Mesenteric fat pad (tissue), 1 donor: ENCODE data around the gene MRAS. TPM values are rescaled to one million over a fixed set of nuclear protein-coding genes. Genes with fewer than 3 reads are reported as not detected.

Experiments
- DNase-seq: peaks from one replicate; pipeline ENCODE4 v3.0.0-alpha.2; 2020; ENCODE audit warnings: low spot score
- total RNA-seq: library from RNA; stranded (reverse); fragmentation: NEBNext Ultra II Directional; extraction: Animal tissue kit (Norgen Biotek cat#: 25700); gene quantifications from one replicate; pipeline ENCODE4 v1.2.1, GENCODE V29; 2021
- donor health status: DM: yes; HTN: yes; CAD: no.

Gene MRAS
- total RNA-seq, 1 donor from 2014 or later: 232 TPM

DNA sequence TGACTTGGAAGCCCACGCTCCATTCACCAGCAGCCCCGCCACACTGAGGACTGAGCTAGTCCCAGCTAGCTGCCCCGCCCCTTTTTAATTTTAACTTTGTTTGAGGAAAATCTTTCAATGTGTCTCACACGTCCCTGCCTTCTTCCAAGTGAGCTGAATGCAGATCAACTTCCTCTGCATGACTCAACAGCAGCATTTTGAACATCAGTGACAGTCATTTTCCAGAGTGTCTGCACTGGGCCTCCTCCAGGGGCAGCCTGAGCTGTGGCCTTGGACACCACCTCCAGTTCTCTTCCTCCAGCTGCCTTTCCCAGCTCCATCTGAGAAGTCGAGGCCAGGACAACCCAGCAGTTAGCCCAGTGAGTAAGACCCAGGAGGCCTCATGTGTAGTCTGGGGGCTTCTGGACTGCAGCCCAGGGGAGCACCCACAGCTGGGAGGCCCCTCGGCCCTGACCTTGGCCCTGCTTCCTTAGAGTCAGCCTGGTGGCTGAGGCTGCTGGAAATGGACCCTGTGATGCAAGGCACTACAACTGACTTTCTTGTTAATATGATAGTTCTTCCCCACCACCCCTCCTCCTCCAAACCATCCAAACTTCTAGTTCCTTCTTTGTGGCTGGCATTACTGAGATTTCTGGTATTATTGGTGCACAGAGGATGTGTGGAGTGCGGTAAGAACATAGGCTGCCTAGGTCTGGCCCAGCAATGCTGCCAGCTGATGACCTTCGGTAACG, 64.6 kb downstream of the MRAS start:
- DNase-seq: peak; percentile 79

DNA sequence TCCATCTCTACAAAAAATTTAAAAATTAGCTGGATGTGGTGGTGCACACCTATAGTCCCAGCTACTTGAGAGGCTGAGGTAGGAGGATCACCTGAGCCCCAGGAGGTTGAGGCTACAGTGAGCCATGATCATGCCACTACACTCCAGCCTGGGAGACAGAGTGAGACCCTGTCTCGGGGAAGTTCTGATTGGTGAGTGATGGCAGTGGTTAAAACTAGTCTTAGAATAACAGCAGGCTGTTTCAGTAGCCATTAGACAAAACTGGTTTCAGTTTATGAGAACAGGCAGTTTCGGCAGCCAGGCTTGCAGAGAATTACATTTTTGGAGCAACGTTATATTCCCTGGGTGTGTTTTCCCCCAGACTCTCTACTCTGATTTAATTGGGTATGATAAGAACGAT, 67.9 kb downstream of the MRAS start:
- peak; percentile 1 for DNase-seq

DNA sequence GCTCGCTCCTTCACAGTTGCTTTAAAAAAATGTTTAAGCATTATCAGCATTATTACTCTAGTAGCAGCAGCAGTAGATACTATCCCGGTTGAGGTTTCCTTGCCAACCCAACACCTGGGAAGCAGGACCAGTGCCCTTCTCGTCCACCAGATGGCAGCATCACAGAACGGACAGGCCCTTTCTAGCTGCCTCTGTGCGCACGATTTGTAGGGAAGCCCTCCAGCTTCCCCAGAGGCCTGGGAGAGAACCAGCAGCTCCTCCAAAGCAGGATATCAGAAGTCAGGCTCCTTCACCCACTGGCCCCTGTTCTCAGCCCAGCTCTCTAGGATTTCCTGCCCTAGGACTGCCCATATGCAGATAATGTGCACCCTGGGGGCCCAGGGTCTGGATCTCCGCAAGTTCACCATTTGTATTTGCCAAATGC, 69.2 kb downstream of the MRAS start:
- peak; percentile 84 for DNase-seq

DNA sequence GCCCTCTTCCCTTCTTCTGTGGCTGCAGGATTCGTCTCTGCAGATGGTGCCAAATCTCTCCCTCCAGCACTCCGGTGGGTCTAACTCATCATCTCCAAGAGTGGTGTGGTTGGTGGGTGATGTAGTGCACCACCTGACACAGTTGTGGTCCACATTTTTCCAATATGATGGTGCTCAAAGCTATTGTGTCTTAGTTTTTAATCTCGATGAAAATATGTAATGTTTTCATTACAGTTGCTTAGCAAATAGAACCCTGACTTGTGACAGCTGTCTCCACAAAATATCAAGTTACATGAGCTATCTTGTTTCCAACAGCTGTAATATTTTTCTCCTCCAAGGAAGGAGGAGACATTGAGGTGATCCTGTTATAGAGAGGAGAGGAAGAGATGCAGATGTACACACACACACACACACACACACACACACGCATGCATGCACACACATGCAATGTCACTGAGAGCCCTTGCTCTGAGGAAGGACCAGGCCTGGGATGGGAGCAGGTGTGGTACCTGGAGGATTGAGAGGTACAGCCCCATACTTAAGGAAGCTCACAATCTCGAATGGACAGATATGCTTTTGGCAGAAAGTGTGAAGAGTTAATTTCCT, 70.3 kb downstream of the MRAS start:
- no peak for DNase-seq

DNA sequence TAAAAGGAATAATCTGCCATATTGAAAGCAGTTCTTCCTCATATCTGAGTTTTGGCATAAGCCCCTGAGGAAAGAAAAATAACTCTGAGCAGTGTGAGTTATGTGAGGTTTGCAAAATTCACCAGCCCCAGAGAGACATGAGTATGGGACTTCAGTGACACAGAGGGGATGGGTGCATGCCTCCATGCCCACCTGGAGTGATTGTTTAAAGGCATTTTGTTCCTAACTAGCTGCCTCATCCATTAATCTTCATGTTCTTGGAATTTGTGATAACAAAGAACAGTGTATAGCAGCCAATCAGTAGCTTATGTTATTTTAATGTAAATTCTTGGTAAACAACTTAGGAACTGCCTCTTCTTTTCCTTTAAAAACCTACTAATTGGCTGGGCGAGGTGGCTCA, 74.9 kb downstream of the MRAS start:
- DNase-seq: no peak

DNA sequence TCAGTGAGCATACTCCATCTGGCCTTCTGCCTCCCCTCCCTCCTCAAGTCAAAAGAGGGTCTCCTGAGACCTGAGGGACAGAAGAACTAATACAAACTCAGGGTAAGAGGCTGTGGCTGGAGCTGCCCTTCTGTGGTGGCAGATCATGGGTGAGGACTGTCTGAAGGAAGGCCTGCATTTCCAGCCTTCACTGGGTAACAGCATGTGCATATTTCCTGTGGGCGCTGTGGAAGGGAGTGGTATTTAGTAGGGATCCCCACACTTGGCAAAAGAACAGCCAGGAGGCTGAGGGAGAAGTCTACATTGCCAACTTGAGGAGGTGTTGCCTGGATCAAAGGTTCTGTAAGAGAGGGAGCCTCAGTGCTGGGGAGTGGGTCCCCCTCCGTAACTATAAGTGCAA, 75.9 kb downstream of the MRAS start:
- DNase-seq: peak; percentile 69

DNA sequence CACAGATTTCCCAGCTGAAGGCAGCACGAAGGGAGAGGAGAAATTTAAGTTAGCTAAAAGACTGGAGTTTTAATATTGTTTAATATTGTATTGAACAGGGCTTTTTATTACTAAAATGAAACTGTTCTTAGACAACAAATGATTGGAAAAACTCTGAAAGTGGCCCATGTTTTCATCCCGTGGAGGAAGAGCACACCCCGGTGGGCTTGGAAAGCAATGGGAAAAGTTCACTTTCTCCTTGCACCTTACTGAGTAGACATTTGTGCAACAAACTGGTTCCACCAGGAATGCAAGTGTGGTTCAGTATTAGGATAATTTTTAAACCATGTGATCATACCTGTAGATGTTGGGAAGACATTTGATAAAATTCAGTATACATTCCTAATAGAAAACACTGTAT, 77.8 kb downstream of the MRAS start:
- no peak for DNase-seq

DNA sequence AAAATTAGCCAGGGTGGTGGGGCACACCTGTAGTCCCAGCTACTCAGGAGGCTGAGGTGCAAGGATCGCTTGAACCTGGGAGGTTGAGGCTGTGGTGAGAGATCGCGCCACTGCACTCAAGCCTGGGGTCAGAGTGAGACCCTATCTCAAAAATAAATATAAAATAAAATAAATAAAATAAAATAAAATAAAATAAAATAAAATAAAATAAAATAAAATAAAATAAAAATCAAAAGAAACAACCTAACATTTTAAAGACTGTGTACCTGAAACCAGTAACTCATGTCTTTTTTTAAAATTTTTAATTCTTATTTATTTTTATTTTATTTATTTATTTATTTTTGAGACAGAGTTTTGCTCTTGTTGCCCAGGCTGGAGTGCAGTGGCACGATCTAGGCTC, 78.4 kb downstream of the MRAS start:
- DNase-seq: peak; percentile 5

DNA sequence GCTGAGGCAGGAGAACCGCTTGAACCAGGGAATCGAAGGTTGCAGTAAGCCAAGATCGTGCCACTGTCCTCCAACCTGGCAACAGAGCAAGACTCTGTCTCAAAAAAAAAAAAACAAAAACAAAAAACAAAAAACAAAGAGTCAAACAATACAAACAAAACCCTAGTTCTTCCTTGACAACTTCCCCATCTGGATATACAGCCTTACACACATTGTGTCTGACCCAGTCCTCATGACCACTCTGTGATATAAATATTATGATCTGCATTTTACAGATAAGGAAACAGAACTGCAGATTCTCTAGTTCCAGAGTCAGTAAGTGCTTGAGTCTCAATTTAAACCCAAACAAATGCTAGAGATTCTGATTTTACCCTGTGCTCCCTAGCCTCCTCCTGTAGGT, 81.3 kb downstream of the MRAS start:
- DNase-seq: no peak

DNA sequence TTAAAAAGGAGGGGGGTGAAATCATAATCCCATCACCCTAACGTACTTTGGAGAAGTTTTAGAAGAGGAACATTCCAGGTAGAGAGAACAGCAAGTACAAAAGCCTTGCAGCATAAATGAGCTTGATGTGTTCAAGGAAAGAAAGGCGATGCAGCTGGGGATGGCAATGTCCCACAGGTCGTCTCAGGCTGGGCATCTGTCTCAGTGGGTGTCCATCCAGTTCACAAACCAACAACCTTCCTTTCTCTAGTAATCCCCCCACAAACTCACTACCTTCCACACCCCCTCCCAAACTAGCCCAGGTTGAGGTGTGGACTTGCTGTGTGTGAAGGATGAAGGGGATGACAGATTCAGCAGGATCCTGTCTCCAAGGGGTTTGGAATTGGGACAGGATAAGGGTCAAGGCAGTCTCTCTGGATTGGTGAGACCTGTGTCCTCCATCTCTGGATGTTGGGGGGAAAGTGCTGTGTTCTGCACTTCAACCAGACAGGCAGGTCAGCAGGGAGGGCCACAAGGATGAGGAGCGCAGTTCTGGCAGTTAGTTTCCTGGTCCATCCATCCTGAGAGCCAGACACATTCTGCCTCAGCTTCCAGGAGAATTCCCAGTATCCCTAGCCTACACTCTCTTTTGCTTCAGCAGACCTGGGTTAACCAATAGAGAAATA, 84.3 kb downstream of the MRAS start:
- DNase-seq: peak; percentile 35

DNA sequence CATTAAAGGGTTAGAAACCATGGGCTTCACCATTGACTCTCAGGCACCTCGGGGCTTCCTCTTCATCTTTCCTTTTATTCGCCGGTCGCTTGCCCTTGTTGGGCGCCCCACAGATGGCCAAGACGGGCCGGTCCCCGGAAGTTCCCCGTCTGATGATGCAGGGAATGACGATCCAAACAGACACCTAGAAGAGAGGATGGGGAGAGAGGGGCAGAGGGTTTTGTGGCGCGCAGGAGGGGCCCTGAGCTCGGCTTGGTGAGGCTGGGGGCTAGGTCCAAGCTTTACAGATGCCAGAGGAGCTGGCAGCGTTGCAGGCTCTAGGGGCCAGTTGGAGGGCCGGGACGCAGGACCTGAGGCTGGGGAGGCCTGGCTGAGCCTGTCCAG, 85.5 kb downstream of the MRAS start:
- DNase-seq: peak; percentile 71

DNA sequence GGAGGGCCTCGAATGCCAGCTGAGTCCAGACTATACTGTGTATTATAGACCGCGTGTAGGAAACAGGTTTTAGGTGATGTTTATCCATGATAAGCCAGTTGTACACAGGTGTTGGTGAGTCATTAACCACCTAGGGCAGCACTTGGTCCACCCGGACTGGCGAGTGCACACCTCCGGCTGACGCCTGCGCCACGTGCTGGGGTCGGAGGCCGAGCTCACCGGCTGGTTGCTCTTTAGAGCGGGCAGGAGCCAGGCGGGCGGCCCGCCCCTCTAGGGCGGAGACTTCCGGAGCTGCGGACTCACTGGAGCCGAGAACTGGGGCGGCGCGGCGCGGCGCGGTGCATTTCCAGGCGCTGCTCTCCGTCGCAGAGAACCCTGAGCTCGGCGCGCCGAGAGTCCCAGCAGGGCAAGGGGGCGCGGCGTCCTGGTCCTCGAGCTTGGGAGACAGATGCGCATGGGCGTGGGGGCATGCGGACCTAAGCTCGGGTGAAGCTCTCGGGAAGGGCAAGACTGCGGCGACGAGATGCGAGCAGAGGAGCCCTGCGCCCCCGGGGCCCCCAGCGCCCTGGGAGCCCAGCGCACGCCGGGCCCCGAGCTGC, 86.0 kb downstream of the MRAS start, which contains the start of gene ESYT3:
Gene ESYT3, plus strand, starts transcription at position 341 of the 599 bp plus-strand sequence. Its CDS starts 183 bp downstream, at position 524.
- peak; percentile 92 for DNase-seq

DNA sequence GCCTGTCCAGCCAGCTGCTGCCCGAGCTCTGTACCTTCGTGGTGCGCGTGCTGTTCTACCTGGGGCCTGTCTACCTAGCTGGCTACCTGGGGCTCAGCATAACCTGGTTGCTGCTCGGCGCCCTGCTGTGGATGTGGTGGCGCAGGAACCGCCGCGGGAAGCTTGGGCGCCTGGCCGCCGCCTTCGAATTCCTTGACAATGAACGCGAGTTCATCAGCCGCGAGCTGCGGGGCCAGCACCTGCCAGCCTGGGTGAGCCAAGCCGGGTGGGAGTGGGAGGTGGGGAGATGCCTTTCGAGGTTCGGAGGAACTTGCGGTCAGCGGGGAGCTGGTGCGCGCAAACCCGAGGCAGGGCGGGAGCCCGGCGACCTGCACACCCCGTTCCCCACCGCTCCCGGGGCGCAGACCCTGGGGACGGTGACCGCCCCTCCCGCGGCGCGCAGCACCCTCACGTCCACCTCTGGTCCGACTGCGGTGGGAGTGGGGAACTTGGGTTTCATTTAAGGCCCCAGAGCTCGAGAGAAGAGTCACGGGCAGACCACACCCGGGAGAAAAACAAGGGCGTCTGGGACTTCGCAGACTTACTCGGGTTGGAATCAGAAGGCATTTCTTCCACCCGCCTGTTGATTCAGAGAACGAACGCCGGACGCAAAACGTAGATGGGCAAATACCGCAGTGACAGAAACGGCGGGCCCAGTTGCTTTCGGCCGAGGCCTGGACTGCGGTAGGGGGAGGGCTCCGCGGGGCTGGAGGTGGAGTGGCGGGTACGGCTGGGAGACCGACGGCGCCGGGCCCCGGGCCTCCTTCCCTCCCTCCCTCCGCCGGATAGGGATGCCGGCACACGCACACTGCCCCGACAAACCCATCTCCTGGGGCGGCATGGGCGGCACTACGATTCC, 86.7 kb downstream of the MRAS start:
- peak; percentile 78 for DNase-seq

DNA sequence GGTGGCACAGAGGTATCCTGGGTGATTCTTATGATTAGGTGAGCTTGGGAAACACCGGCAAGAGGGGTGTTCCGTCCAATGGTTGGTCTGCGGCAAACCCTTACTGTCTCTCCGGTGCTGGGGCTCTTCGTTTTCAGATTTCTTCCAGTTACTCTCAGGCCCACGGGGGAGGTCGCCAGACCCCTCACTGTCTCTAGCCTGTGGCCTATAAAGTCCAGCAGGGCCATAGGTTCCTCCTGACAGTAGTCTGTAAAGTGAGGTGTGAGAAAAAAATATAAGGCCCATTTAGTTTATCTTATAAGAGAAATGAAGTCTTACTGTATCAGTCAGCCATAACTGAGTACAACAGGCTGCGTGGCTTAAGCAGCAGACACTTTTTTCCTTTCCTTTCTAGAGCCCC, 87.5 kb downstream of the MRAS start:
- peak; percentile 60 for DNase-seq

DNA sequence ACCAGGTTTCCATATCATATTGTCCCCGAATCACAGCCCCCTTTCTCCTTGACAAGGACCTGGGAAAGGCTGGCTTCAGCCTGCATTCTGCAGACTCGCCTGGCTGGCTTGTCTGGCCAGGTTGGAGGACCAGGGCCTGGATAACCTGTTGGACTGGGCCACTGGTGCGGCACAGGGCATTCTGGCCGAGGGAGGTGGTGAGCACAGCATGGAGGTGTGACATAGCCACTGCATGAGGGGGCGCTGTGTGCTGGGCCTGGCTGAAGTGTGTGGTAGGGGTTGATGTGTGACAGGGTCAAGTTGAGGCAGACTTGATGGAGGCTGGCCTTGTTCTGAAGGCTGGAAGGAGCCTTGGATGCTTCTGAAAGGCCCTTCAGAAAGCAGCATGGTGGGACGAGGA, 88.9 kb downstream of the MRAS start:
- peak; percentile 88 for DNase-seq

DNA sequence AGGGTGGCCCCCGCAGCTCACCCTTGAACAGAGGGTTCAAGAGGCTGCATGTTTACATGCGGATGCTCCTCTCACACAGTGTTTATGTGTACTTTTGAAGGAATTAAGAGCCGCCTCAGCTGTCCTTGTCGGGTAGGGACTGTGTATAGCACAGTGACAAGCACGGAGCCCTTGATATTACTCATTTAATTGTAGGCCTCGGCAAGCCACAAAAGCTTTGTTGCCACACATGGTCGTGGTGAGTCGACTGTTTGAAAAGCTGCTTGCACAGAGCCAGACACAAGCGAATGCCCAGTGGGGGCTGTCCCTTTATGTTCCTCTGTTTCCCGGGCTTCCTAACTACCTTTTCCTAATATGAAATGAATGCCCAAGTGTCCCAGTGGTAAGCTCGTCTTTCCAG, 90.5 kb downstream of the MRAS start:
- peak; percentile 73 for DNase-seq

DNA sequence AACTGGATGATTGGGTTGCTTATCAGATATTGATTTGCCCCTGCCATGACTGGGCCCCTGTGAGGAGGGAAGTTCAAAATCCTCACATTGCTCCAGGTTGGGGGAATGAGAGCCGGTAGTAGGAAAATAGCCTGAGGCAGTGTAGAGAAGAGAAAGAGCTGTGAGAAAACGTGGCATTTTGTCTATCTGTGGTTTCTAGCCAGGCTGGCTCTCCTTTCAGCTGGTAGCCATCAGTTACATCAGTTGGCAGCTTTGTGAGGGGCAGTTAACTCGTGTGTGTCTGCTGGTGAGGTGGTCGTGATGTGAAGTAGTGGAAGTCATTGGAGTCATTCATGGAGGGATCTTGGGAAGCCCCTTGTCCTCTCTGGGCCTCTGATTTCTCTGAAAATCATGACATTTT, 91.3 kb downstream of the MRAS start:
- DNase-seq: no peak

DNA sequence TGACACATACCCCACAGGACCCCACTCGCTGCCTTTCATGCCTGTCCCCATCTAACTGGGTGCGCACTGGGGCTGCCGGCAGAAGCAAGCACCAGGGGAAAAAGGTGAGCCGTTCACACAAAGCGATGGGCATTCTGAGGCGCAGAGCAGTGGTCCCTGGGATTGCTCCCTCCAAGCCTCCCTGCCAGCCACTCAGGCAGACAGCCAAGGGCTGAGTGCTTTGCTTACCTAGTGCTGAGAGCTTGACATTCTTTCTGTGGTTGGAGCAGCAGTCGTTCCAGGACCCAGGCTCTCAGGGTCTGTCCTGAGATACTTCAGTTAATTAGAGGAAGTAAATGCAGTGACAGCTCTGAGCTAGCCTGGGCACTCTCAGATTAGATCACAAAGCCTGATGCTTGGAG, 91.7 kb downstream of the MRAS start:
- DNase-seq: peak; percentile 87

DNA sequence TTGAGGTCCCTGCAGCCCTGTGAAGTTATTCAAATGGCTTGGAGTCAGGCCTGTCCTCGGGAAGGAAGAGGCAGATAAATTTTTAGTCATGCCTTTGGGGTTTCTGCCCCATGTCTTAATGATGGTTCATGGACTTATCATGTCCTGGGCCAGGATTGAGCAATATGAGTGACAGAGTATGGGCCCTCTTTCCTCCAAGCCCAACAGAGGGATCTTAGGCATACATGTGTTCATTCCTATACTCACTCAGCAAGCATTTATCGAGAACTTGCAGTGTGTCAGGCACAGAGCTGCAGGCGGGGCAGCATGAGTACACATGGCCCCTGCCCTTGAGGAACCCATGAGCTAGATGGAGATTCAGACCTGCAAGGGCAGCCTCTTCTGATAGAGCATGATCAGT, 92.2 kb downstream of the MRAS start:
- no peak for DNase-seq

DNA sequence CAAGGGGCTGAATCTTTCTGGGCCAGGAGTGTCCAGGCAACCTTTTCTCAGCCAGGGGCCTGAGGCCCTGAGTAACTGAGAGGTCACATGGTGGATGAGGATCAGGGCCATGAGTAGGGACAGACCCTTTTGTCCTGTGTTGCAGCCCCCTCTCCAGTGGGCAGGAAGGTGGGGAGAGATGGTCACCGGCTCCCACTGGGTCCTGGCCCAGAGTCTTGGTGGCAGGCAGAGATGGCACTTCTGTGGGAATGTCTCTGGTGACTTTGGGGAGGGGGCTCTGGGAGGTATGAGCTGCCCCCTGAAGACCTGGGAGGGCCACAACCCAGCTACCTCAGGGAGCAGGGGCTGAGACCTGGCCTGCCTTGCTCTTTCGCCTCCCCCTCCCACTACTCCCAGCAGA, 92.9 kb downstream of the MRAS start:
- peak; percentile 65 for DNase-seq

DNA sequence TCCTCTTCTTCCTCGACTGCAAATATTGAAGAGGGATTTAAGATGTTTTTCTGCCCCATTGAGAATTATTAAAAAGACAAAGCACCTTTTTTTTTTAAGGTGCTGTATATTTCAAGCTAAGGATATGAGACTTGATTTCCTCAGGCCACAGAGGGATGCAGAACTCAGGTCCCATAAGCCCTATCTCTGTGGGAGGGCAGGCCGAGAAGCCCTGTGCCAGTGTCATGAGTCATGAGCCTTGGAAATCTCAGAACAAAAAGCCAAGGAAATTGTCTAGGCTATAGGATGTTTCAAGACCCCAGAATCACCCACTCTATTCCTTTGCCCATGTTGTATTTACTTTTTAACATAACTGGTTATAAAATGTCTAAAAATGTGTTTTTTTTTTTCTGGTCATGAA, 93.4 kb downstream of the MRAS start:
- DNase-seq: peak; percentile 3
